ENCODE data around the gene FTCD. TPM values are rescaled to one million over a fixed set of nuclear protein-coding genes. Genes with fewer than 3 reads are reported as not detected.

Gene FTCD
- total RNA-seq, 1 experiment from 2014 or later: 6.7 TPM

GRCh38 chr21:46112725-46113215, 42.6 kb downstream of the FTCD start:
- H4K91ac ChIP-seq (ENCODE audit: insufficient read length, low read depth, low read length): no peak overlapping the region
- H3K9me3 Mint-ChIP-seq: peaks cover 10 to 18% of the 10 kb centered on the region in 2 experiments
- H3T11ph ChIP-seq (ENCODE audit: low read length): no peak overlapping the region
- DNase-seq: peak; percentile 20
- no peak overlapping the region for H4K8ac ChIP-seq (replicated peaks; ENCODE audit: insufficient read length, low read depth, low read length)
- no peaks in the 10 kb centered on the region for H3K79me1 ChIP-seq (ENCODE audit: insufficient read depth, low read depth, low read length, poor library complexity, severe bottlenecking)
- no peak overlapping the region for H3K4ac ChIP-seq (ENCODE audit: low read depth, low read length)
- no peak overlapping the region for H4K5ac ChIP-seq (ENCODE audit: insufficient read length, low read depth, low read length)
- no peak overlapping the region for H3K9ac ChIP-seq (ENCODE audit: extremely low read depth, insufficient read length, low read length)
- H2AFZ ChIP-seq (ENCODE audit: low read length): no peak overlapping the region
- no peak overlapping the region for H2BK15ac ChIP-seq (ENCODE audit: low read depth, low read length)
- H3K27me3 Mint-ChIP-seq (ENCODE audit: low read depth): no peaks in the 10 kb centered on the region
- no peak overlapping the region for H3K18ac ChIP-seq (ENCODE audit: insufficient read length, low read depth, low read length)
- H3K14ac ChIP-seq (ENCODE audit: insufficient read depth, low read length): no peak overlapping the region; the same call in 1 of the 2 replicates
- peaks cover under 1 to 4% of the 10 kb centered on the region in 2 experiments for H3K4me1 Mint-ChIP-seq
- no peak for TF ChIP-seq CTCF (conservative IDR thresholded peaks at IDR 0.05)
- H3K23me2 ChIP-seq (ENCODE audit: insufficient read length, low read depth, low read length, poor library complexity, severe bottlenecking): no peaks in the 10 kb centered on the region
- H2BK120ac ChIP-seq (ENCODE audit: low read depth, low read length, poor library complexity, severe bottlenecking): no peak overlapping the region
- H2BK5ac ChIP-seq (ENCODE audit: insufficient read length, low read length): no peak overlapping the region
- no peak overlapping the region; a peak in 2 of 7 replicates for H3K27ac Mint-ChIP-seq
- H4K20me1 ChIP-seq (ENCODE audit: control insufficient read depth, insufficient read depth, insufficient read length): no peaks in the 10 kb centered on the region
- no peak overlapping the region for H3K23ac ChIP-seq (ENCODE audit: insufficient read length, low read depth, low read length)
- H2AK5ac ChIP-seq (ENCODE audit: insufficient read length, low read length): no peak overlapping the region
- no peaks in the 10 kb centered on the region for H3K9me3 ChIP-seq (ENCODE audit: control insufficient read depth, low read depth, low read length)
- H3K27me3 ChIP-seq (ENCODE audit: insufficient read depth, low read length): no peaks in the 10 kb centered on the region
- peaks cover 34 to 51% (median 43%) of the 10 kb centered on the region in 3 experiments for H3K36me3 Mint-ChIP-seq (ENCODE audit: insufficient read depth in 1 of 3, low read depth in 3 of 3)
- no peak overlapping the region for H3K4me3 Mint-ChIP-seq
- no peaks in the 10 kb centered on the region for H3K4me1 ChIP-seq (ENCODE audit: insufficient read depth, low read length)
- no peak overlapping the region for H3K4me2 ChIP-seq (ENCODE audit: insufficient read depth, insufficient read length, low read length)
- H2BK12ac ChIP-seq (ENCODE audit: insufficient read length, low read depth, low read length): no peak overlapping the region
- WGBS (ENCODE audit: extremely low coverage, insufficient read length, low lambda C conversion rate): no CpG with 5 or more reads among the region's 20 CpGs
- no peaks in the 10 kb centered on the region for H3K79me2 ChIP-seq (ENCODE audit: insufficient read depth, low read length)
- no peak overlapping the region for H2BK20ac ChIP-seq (ENCODE audit: low read depth, low read length, poor library complexity, severe bottlenecking)
- no peak overlapping the region for H3K27ac ChIP-seq (ENCODE audit: insufficient read length, low read depth, low read length)
- no peak overlapping the region for H3K56ac ChIP-seq (ENCODE audit: insufficient read length, low read depth, low read length)
